GM19463 (cell line): ENCODE measurements around the gene KCNJ4.
"Not testable (repeated sequence)": the region's sequence is repeated elsewhere in the genome, so short reads cannot be mapped to it uniquely, and the experiment has no call there.

Source experiments
- ATAC-seq: cut with Tn5 transposase; IDR thresholded peaks from one replicate; pipeline ENCODE4 v1.9.1; 2021; ENCODE audit warnings: mild to moderate bottlenecking, moderate library complexity; ENCODE audit not compliant: unreplicated experiment

KCNJ4 gene

GRCh38 chr22:38471237-38471636 lies 16.2 kb upstream of the KCNJ4 start:
- ATAC-seq, result no peak

- ATAC-seq, result not testable (repeated sequence)
These were observed 15.2 kb upstream of the KCNJ4 start for GRCh38 chr22:38470179-38470578.

GRCh38 chr22:38469306-38469781 lies 14.3 kb upstream of the KCNJ4 start:
- ATAC-seq, result no peak

- ATAC-seq, result no peak
These were observed 13.7 kb upstream of the KCNJ4 start for GRCh38 chr22:38468443-38469305.

- ATAC-seq, result no peak
These were observed 13.0 kb upstream of the KCNJ4 start, which contains the start of gene KDELR3 for GRCh38 chr22:38467904-38468442. TSS of gene KDELR3 (plus strand) at chr22:38468096. CDS start at chr22:38468234, 138 bp downstream.

- ATAC-seq, result no peak
These were observed 12.5 kb upstream of the KCNJ4 start for GRCh38 chr22:38467438-38467903.

GRCh38 chr22:38465673-38466490 lies 10.9 kb upstream of the KCNJ4 start:
- ATAC-seq, result no peak

GRCh38 chr22:38464992-38465672 lies 10.1 kb upstream of the KCNJ4 start:
- ATAC-seq, result no peak

- no peak for ATAC-seq
These were observed 8.2 kb upstream of the KCNJ4 start for GRCh38 chr22:38462960-38463784.

GRCh38 chr22:38461414-38462081 lies 6.5 kb upstream of the KCNJ4 start:
- no peak for ATAC-seq

GRCh38 chr22:38461057-38461413 lies 6.0 kb upstream of the KCNJ4 start:
- no peak for ATAC-seq

- ATAC-seq, result no peak
These were observed 5.4 kb upstream of the KCNJ4 start for GRCh38 chr22:38460426-38460840.

- ATAC-seq, result no peak
These were observed 2.1 kb upstream of the KCNJ4 start for GRCh38 chr22:38456841-38457699.

GRCh38 chr22:38456272-38456835 lies 1.4 kb upstream of the KCNJ4 start:
- no peak for ATAC-seq

- ATAC-seq, result no peak
These were observed 702 bp upstream of the KCNJ4 start for GRCh38 chr22:38455530-38456271.

GRCh38 chr22:38454353-38455075 lies 485 bp downstream of the KCNJ4 start:
- ATAC-seq, result no peak

- no peak for ATAC-seq
These were observed 1.0 kb downstream of the KCNJ4 start for GRCh38 chr22:38453996-38454352.
